GM15510 (cell line): ENCODE data around the gene BICRA.

Experiments
- POLR2A ChIP-seq: IDR thresholded peaks from 3 replicates; pipeline ENCODE4 v1.6.1; 2011; ENCODE audit warnings: borderline replicate concordance; ENCODE audit not compliant: insufficient read length; ENCODE audit errors: extremely low read depth

Gene BICRA

DNA sequence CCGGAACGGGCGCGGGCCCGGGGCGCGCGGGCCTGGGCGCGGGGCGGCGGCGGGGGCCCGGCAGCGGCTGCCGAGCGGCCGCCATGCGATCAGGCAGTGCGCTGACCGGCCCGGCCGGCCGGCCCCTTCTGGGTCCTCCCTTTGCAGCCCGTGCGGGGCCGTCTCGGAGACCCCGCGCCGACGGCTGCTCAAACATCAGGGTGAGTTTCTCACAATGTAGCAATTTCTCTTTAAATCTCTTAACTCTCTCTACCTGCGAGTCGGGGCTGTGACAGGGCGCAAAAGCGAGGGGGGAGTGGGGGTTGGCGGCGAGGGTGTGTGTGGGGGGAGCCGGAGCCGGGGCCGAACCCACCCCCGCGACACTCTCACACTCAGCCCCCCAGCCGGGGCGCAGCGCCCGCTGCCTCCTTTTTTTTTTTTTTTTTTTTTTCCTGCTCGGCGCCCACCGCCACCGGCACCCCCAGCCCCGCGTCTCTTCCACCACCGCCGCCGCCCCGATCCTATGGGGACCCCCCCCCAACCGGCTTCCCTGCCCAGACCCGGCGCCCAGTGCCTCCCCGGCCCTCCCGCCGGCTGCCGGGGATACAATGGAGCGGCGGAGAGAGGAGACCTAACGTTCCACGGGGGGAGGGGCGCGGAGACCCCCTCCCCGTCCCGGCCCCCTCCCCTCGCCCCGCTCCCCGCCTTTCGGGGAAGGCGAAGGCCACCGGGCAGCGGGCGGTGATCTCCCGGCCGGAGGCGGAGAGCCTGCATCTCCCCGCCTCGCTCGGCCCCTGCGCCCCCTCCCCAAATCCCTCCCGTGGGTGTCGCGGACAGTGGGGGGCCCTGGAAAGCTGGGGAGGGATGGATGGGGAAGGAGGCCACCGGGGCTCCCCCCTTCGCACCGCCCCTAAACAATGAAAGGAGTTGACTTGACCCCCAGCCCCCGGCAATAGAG lies at the start of gene BICRA:
Gene BICRA, plus strand, starts transcription at position 166 of the 937 bp plus-strand sequence. CDS start 64,441 bp downstream, outside the sequence.
- TF ChIP-seq POLR2A = peak; percentile 42

DNA sequence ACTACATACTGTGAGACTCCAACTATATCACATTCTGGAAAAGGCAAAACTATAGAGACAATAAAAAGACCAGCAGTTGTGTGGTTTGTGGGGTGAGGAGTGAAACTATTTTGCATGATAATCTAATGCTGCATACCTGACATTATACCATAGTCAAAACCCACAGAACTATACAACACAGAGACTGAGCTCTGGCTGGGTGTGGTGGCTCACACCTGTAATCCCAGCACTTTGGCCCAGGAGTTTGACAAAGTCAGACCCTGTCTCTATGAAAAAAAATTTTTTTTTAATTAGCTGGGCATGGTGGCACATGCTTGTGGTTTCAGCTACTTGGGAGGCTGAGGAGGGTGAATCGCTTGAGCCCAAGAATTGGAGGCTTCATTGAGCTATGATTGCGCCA lies 47.9 kb upstream of the BICRA start:
- TF ChIP-seq POLR2A = no peak

DNA sequence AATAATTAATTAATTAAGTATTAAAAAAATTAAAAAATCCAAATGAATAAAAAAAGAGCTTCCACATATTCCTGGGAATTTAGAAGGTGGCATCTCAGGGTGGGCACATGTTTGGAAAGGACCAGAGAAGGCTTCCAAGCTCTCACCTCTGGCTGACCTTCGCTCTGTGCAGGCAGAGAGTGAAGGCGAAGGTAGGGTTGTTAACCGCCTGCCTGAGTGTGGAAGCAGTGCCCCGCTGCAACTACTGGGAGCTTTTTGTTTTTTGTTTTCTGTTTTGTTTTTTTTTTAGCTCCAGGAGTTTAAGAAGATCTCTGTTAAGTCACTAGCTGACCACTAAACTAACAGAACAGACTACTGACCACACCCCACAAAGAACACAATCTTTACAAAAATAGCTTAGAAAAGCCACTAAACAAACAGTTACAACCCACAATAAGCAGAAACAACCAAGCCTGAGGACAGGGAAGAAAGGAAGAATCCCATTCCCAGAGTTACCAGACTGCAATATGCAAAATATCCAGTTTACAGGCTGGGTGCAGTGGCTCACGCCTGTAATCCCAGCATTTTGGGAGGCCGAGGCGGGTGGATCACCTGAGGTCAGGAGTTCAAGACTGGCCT lies 47.4 kb upstream of the BICRA start:
- TF ChIP-seq POLR2A = no peak

DNA sequence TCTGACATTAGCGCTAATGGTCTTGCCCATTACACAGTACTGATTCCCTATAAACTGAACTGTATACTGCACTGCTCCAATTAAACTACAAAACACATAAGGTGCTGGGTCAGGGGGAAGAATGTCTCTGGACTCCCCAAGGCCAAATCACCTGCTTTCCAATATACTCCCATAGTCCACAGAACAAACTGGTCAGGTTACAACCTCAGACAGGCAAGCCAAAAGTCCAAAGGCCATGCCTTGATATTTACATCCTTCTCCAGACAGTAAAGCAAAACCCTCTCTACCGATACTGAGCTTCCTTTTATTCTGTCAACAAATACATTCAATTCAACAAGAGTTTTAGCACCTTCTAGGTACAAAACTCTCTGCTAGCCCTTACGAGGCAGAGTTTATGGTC lies 44.9 kb upstream of the BICRA start:
- no peak for TF ChIP-seq POLR2A

DNA sequence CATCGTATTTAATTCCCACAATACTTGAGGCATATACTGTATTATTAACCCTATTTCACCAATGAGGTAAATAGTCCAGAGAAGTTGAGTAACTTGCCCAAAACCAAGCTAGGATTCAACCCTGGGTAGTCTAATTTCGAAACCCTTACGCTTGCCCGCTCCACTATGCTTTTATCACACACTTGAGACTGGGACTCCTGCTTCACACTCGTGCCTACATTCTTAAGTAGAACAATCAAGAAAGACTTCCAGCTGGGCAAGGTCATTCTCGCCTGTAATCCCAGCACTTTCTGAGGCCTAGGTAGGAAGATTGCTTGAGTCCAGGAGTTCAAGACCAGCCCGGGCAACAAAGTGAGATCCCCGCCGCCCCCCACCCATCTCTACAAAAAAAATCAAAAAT lies 39.6 kb upstream of the BICRA start:
- TF ChIP-seq POLR2A = no peak

DNA sequence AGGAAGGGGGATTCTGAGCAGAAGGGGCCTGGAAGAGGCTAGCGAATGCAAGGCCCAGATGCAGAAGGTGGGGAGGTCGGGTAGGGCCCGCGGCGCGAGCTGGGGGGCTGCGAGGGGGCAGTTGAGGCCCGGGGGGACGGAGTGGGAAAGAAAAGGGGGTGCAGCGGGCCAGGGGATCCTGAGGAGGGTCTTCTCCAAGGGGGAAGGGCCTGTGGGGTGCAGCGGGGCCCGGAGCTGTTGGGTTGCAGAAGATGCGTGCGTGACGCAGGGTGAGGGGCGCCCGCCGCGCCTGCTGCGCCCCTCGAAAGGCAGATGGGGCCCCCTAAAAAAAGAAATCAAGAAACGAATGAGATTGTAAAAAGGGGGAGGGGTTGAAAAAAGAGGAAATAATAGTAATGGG lies 36.3 kb upstream of the BICRA start:
- TF ChIP-seq POLR2A = no peak

DNA sequence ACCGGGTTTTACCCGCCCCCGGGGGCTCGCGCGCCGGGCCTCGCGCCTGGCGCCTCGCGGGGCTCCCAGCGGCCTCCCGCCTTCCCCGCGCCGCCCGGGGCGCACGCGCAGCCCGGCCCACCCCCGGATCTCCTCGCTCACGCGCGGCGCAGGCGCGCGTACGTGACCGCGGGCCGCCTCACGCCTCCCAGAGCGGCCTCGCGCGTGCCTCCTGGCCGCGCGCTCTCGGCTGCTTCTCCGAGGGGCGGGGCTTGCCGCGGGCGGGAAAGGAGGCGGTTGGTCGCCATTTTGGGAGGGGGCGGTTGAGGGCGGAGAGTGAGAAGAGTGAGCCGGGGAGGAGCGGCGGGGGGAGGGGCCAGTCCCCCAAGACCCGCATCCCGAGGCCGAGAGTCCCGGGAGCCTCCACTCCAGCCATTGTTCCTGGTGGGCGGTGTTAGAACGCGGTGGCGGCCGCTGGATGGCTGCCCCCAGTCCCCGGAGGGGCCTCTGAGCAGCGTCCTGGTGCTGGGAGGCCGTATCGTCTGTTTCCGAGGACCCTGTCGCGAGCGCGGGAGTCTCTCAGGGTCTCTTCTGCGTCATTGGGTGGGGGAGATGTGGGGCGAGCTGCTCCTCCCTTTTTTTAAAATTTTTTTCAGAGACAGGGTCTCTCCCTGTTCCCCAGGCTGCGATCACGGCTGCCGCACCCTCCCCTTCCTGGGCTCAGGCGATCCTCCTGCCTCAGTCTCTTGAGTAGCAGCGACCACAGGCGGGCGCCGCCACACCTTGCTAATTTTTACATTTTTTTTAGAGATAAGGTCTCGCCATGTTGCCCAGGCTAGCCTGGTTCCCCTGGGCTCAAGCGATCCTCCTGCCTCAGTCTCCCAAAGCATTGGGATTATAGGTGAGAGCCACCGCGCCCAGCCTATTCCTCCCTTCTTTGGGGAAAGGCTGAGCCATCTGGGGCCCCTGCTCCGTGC lies 35.6 kb upstream of the BICRA start, which contains the start of gene ZNF541:
Gene ZNF541, minus strand, starts transcription at position 78 of the 956 bp plus-strand sequence. CDS start 17,292 bp downstream, outside the sequence.
- no peak for TF ChIP-seq POLR2A

DNA sequence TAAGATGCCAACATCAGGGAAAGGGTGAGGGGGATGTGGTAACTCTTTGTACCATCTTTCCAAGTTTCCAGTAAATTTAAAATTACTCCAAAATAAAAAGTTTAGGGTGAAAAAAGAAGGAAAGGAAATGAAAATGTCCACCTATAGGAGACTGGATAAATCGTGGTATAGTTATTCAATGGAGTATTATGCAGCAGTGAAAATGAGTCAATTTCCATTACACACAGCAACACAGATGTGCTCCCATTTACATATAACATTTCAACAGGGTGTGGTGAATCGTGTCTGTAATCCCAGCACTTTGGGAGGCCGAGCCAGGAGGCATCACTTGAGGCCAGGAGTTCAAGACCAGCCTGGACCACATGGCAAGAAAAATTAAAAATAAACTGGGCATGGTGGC lies 28.5 kb upstream of the BICRA start:
- TF ChIP-seq POLR2A = no peak

DNA sequence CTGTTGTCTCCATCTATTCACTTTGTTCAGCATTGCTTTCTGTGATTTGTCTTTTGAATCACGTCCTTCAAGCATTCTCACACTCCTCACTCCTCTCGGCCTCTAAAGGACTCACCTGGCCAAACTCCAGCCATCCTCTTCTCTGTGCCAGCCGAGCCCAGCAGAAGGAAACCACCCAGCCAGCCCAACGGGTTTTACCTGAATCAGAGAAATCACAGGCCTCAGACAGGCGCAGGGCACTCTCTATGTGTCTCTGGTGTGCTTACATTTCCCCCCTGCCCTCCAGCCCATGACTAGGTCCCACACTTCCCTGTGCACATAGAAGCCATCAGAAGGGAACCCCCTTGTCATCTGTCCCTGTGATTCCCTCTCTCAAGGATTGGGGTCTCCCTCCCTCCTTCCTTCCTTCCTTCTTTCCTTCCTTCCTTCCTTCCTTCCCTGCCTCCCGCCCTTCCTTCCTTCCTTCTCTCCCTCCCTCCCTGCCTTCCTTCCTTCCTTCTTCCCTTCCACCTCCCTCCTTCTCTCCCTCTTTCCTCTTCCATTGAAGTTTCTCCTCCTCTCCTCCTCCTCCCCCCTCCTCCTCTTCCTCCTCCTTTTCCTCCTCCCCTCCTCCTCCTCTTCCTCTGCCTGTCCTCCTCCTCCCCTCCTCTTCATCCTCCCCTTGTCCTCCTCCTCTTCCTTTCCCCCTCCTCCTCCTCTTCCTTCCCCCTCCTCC lies 27.2 kb upstream of the BICRA start:
- TF ChIP-seq POLR2A = no peak

DNA sequence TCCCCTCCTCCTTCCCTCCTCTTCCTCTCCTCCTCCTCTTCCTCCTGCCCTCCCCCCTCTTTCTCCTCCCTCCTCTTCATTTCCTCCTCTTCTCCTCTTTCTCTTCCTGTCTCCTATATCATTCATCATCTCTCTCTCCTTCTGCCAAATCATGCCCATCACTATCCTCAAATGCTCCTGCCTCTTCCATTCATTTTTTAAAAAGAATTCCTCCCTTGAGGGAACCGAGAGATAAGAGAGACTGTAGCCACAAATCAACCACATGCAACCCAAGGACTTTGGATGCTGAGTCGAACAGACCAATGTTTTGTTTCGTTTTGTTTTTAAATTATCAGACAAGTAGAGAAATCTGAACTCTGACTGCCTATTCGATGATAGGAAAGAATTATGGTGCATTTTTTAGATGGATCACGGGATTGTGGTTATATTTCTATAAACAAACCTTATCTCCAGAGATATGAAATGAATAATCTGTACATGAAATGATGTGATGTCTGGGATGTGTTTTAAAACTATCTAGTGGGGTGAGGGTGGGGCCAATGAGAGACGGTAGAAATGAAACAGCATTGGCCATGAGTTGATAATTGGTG lies 26.5 kb upstream of the BICRA start:
- no peak for TF ChIP-seq POLR2A

DNA sequence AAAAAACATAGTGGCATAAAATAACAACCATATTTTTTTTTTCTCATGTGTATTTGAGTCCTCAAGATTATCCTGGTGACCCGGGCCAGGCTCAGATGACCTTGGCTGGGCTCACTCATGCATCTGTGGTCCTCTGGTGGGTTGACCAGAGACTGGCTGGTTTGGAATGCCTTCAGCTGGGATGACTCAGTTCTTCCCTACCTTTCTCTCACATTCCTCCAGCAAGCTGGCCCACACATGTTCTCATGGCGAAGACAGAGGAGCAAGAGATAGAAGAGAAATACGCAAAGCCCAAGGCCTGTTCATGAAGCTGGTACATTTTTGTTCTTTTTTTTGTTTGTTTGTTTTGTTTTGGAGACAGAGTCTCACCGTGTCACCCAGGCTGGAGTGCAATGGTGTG lies 21.6 kb upstream of the BICRA start:
- no peak for TF ChIP-seq POLR2A

DNA sequence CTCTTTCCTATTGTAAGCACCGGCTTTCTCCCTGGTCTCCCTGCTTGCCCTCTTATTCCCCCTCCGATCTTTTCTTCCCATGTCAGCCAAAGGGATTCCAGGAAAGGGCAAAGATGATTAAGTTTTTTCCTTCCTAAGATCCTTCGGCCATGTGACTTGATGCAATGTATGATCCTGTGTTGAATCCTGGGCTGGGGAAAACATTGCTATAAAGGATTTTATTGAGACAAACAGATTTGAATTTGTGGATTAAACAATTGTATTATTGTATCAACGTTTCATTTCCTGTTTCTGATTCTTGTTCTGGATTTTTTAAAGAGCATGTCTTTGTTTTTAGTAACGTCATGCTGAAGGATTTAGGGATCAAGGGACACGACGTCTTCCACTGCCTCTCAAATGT lies 19.1 kb upstream of the BICRA start:
- no peak for TF ChIP-seq POLR2A

DNA sequence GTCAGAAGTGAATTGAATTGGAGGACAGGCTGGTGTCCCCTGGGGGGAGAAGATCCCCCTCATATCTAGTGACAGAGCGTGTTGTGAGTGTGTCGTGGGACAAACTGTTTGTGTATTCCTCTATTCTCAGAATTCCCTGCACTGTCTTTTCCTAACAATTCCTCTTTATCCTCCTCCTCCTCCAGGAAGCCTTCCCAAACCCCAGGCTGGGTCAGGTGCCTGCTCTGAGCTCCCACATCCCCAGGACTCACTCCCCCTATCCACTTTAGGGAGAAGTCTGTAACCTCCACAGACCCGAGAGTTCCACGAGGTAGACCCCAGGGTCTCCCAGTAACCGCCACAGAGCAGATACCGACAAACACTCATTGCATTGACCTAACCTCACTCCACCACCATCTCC lies 15.1 kb upstream of the BICRA start:
- no peak for TF ChIP-seq POLR2A

DNA sequence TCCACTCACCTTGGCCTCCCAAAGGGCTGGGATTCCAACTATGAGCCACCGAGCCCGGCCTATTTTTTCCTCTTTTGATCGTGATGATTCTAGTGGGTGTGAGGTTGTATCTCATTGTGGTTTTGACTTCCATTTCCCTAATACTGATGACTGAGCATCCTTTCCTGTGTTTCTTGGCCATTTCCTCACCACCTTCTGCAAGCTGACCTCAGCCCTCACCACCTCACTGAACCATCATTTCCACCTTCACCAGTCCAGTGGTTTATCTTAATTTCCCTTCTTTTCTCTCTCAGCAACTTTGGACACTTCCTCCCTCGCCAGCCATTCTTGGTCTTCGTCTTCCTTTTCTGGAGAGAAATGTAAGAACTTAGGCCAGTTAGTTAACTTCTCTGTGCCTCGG lies 13.0 kb upstream of the BICRA start:
- no peak for TF ChIP-seq POLR2A
